ENCODE measurements around the gene KCNJ13.

KCNJ13 gene

GRCh38 chr2:232748038-232748437 is 28.3 kb downstream of the KCNJ13 start:
- Histone ChIP-seq H3K9me3 (ENCODE audit: control insufficient read depth, low read length) (no peaks in the 10 kb centered on the region), H2AFZ (no peak overlapping the region), H3K36me3 (ENCODE audit: control insufficient read depth, insufficient read depth, low read length) (no peaks in the 10 kb centered on the region), H3K4me3 (ENCODE audit: low read depth, low read length) (no peak overlapping the region), H3K27me3 (ENCODE audit: control insufficient read depth, insufficient read depth, low read length) (no peaks in the 10 kb centered on the region), H3K4me1 (no peaks in the 10 kb centered on the region), H3K79me2 (peaks cover 1% of the 10 kb centered on the region), H3K4me2 (ENCODE audit: low read length) (no peak overlapping the region), H3K27ac (no peak overlapping the region), H3K9ac (no peak overlapping the region)
- TF ChIP-seq, protein P1, sequence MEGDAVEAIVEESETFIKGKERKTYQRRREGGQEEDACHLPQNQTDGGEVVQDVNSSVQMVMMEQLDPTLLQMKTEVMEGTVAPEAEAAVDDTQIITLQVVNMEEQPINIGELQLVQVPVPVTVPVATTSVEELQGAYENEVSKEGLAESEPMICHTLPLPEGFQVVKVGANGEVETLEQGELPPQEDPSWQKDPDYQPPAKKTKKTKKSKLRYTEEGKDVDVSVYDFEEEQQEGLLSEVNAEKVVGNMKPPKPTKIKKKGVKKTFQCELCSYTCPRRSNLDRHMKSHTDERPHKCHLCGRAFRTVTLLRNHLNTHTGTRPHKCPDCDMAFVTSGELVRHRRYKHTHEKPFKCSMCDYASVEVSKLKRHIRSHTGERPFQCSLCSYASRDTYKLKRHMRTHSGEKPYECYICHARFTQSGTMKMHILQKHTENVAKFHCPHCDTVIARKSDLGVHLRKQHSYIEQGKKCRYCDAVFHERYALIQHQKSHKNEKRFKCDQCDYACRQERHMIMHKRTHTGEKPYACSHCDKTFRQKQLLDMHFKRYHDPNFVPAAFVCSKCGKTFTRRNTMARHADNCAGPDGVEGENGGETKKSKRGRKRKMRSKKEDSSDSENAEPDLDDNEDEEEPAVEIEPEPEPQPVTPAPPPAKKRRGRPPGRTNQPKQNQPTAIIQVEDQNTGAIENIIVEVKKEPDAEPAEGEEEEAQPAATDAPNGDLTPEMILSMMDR (IDR thresholded peaks at IDR 0.05) = no peak

DNA sequence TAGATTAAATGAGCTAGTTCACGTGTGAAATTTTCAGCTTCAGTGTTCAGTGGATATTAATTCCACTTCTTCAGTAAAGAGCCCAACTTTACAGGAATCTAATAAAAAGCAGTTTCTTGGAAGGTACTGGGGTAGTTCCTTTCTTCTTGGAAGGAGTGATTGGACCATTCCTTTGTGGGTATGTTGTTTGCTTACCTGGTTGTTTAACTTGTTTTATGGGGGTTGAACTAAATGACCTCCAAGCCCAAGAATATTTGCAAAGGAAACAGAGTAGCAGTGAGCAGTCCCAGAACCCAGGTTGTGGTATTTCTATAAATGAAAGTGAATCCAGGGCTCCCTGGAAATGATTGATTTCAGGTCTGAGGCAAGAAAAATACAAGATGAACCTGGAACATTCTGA is 31.4 kb downstream of the KCNJ13 start:
- no peak overlapping the region for H3K4me2 ChIP-seq (ENCODE audit: low read length)
- H3K9ac ChIP-seq = no peak overlapping the region
- H3K9me3 ChIP-seq (ENCODE audit: control insufficient read depth, low read length) = no peaks in the 10 kb centered on the region
- H3K27ac ChIP-seq = no peak overlapping the region
- TF ChIP-seq, protein P1 (IDR thresholded peaks at IDR 0.05) = no peak
- H2AFZ ChIP-seq = no peak overlapping the region
- H3K36me3 ChIP-seq (ENCODE audit: control insufficient read depth, insufficient read depth, low read length) = no peaks in the 10 kb centered on the region
- no peak overlapping the region for H3K4me3 ChIP-seq (ENCODE audit: low read depth, low read length)
- no peaks in the 10 kb centered on the region for H3K27me3 ChIP-seq (ENCODE audit: control insufficient read depth, insufficient read depth, low read length)
- H3K4me1 ChIP-seq = peaks cover 2% of the 10 kb centered on the region
- H3K79me2 ChIP-seq = peaks cover 6% of the 10 kb centered on the region

DNA sequence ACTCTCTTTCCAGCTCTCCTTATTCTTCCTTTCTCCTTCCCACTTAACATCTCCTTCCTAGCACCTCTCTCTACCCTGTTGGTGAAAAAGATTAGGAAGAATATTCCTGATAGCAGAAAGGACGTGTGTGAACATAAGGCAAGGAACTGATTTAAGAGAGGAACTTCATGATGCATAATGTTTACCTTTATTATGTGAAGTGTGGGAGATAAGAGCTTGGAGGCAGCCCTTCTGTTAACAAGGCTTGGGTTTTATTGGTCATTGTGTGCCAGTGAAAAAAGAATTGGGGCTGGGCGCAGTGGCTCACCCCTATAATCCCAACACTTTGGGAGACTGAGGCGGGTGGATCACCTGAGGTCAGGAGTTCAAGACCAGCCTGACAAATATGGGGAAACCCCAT is 34.4 kb downstream of the KCNJ13 start:
- Histone ChIP-seq H3K4me3 (ENCODE audit: low read depth, low read length) (no peak overlapping the region), H3K27me3 (ENCODE audit: control insufficient read depth, insufficient read depth, low read length) (no peaks in the 10 kb centered on the region), H3K36me3 (ENCODE audit: control insufficient read depth, insufficient read depth, low read length) (no peaks in the 10 kb centered on the region), H3K27ac (no peak overlapping the region), H3K9ac (no peak overlapping the region), H2AFZ (no peak overlapping the region), H3K79me2 (peaks cover 10% of the 10 kb centered on the region), H3K4me2 (ENCODE audit: low read length) (no peak overlapping the region), H3K4me1 (peaks cover 2% of the 10 kb centered on the region), H3K9me3 (ENCODE audit: control insufficient read depth, low read length) (no peaks in the 10 kb centered on the region)
- TF ChIP-seq, protein P1 (IDR thresholded peaks at IDR 0.05) = no peak

DNA sequence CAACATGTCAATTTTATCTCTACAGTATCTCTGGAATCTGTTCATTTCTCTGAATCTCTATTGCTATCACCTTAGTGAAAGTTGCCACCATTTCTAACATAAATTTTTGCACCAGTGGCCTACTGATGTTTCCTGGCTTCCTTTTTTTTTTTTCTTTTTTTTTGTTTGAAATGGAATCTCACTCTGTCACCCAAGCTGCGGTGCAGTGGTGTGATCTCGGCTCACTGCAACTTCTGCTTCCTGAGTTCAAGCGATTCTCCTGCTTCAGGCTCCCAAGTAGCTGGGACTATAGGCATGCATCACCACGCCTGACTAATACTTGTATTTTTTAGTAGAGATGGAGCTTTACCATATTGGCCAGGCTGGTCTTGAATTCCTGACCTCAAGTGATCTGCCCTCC is 35.1 kb downstream of the KCNJ13 start:
- H2AFZ ChIP-seq = no peak overlapping the region
- H3K9me3 ChIP-seq (ENCODE audit: control insufficient read depth, low read length) = no peaks in the 10 kb centered on the region
- TF ChIP-seq, protein P1 (IDR thresholded peaks at IDR 0.05) = no peak
- no peak overlapping the region for H3K4me3 ChIP-seq (ENCODE audit: low read depth, low read length)
- no peaks in the 10 kb centered on the region for H3K27me3 ChIP-seq (ENCODE audit: control insufficient read depth, insufficient read depth, low read length)
- no peak overlapping the region for H3K9ac ChIP-seq
- no peak overlapping the region for H3K27ac ChIP-seq
- peaks cover 2% of the 10 kb centered on the region for H3K4me1 ChIP-seq
- no peak overlapping the region for H3K4me2 ChIP-seq (ENCODE audit: low read length)
- peaks cover 10% of the 10 kb centered on the region for H3K79me2 ChIP-seq
- no peaks in the 10 kb centered on the region for H3K36me3 ChIP-seq (ENCODE audit: control insufficient read depth, insufficient read depth, low read length)

DNA sequence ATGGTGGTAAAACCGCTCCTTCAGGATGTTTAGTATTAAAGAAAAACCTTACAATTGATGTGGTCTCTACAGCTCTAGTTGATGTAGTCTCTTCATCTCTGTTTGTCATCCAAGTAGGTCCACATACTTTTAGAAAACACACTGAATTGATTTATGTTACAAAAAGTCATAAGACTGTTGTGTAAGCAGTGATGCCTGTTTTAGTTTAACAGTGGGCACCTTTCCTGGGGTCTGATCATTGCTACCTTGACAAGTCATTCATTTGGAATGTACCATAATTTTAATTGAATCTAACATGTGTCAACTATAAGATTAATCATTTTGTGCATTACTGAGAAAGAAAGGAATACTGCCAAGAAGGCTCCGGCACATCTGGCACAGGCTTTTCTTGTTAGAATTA is 44.9 kb downstream of the KCNJ13 start:
- TF ChIP-seq, protein P1 (IDR thresholded peaks at IDR 0.05) = no peak
- Histone ChIP-seq H3K4me3 (ENCODE audit: low read depth, low read length) (no peak overlapping the region), H3K36me3 (ENCODE audit: control insufficient read depth, insufficient read depth, low read length) (no peaks in the 10 kb centered on the region), H3K79me2 (peaks cover 13% of the 10 kb centered on the region), H2AFZ (no peak overlapping the region), H3K4me2 (ENCODE audit: low read length) (no peak overlapping the region), H3K9me3 (ENCODE audit: control insufficient read depth, low read length) (no peaks in the 10 kb centered on the region), H3K4me1 (no peaks in the 10 kb centered on the region), H3K27ac (no peak overlapping the region), H3K9ac (no peak overlapping the region), H3K27me3 (ENCODE audit: control insufficient read depth, insufficient read depth, low read length) (no peaks in the 10 kb centered on the region)

Data from parathyroid adenoma (tissue), 2 donors.